ACC112 (cell line): ENCODE measurements around the gene MORN5.

ENCODE experiments used
- H2AFZ ChIP-seq: fragments of 200-600 bp; sonication (generic); one replicate; pipeline ENCODE4 v1.6.0; 2017; ENCODE audit warnings: antibody characterized with exemption, low read length; ENCODE audit not compliant: unreplicated experiment
- H3K27ac ChIP-seq: fragments of 200-600 bp; sonication (generic); 2 replicates; pipeline ENCODE4 v1.5.1; 2014; ENCODE audit warnings: low read depth, mild to moderate bottlenecking, antibody characterized with exemption, low read length, moderate library complexity
- H3K27me3 ChIP-seq: fragments of 200-600 bp; sonication (generic); 2 replicates; pipeline ENCODE4 v1.6.1; 2014; ENCODE audit warnings: mild to moderate bottlenecking, antibody characterized with exemption, low read length, moderate library complexity, mixed read lengths; ENCODE audit not compliant: insufficient read depth
- H3K36me3 ChIP-seq: fragments of 200-600 bp; sonication (generic); 2 replicates; pipeline ENCODE4 v1.6.1; 2016; ENCODE audit warnings: mild to moderate bottlenecking, antibody characterized with exemption, low read length, moderate library complexity, mixed read lengths; ENCODE audit not compliant: insufficient read depth
- H3K4me1 ChIP-seq: fragments of 200-600 bp; sonication (generic); one replicate; pipeline ENCODE4 v1.6.1; 2016; ENCODE audit warnings: low read length, mixed read lengths; ENCODE audit not compliant: insufficient read depth, unreplicated experiment, control insufficient read depth
- H3K4me3 ChIP-seq: fragments of 200-600 bp; sonication (generic); 2 replicates; pipeline ENCODE4 v1.5.1; 2014; ENCODE audit warnings: mild to moderate bottlenecking, low read depth, low read length
- H3K79me2 ChIP-seq: fragments of 200-600 bp; sonication (generic); one replicate; pipeline ENCODE4 v1.6.0; 2016; ENCODE audit warnings: low read length; ENCODE audit not compliant: control insufficient read depth, unreplicated experiment, insufficient read depth

Gene MORN5

GRCh38 chr9:122176916-122177315 lies 17.2 kb downstream of the MORN5 start:
- no peaks in the 10 kb centered on the region for H3K36me3 ChIP-seq
- peaks cover 16% of the 10 kb centered on the region; the same call in 1 of the 2 replicates for H3K27me3 ChIP-seq
- no peak overlapping the region for H3K4me3 ChIP-seq
- no peak overlapping the region for H2AFZ ChIP-seq
- H3K4me1 ChIP-seq = peaks cover 26% of the 10 kb centered on the region
- no peaks in the 10 kb centered on the region for H3K79me2 ChIP-seq
- H3K27ac ChIP-seq = no peak overlapping the region

GRCh38 chr9:122179054-122179689 lies 19.5 kb downstream of the MORN5 start:
- Histone ChIP-seq H3K4me1 (peaks cover 26% of the 10 kb centered on the region), H3K27ac (no peak overlapping the region), H3K27me3 (peaks cover 22% of the 10 kb centered on the region), H3K4me3 (no peak overlapping the region), H3K36me3 (no peaks in the 10 kb centered on the region), H3K79me2 (no peaks in the 10 kb centered on the region), H2AFZ (peak overlapping the region; percentile 0)

- H3K79me2 ChIP-seq = no peaks in the 10 kb centered on the region
- peak overlapping the region; percentile 0 for H2AFZ ChIP-seq
- peaks cover 19% of the 10 kb centered on the region for H3K27me3 ChIP-seq
- H3K4me3 ChIP-seq = no peak overlapping the region; the same call in 1 of the 2 replicates
- no peaks in the 10 kb centered on the region for H3K36me3 ChIP-seq
- peaks cover 26% of the 10 kb centered on the region for H3K4me1 ChIP-seq
- peak overlapping the region; percentile 26; the same call in 1 of the 2 replicates for H3K27ac ChIP-seq
Observed at GRCh38 chr9:122179690-122180074, 20.0 kb downstream of the MORN5 start.

GRCh38 chr9:122180633-122181032 lies 20.9 kb downstream of the MORN5 start:
- H3K27ac ChIP-seq = no peak overlapping the region

GRCh38 chr9:122183501-122183900 lies 23.8 kb downstream of the MORN5 start:
- Histone ChIP-seq H3K4me1 (peaks cover 26% of the 10 kb centered on the region), H3K36me3 (no peaks in the 10 kb centered on the region), H3K79me2 (no peaks in the 10 kb centered on the region), H3K27me3 (peaks cover 18% of the 10 kb centered on the region), H3K4me3 (no peak overlapping the region), H2AFZ (no peak overlapping the region), H3K27ac (no peak overlapping the region)

More at GRCh38 chr9:122180633-122181032, 20.9 kb downstream of the MORN5 start:
- H2AFZ ChIP-seq = no peak overlapping the region
- H3K79me2 ChIP-seq = no peaks in the 10 kb centered on the region
- H3K36me3 ChIP-seq = no peaks in the 10 kb centered on the region
- H3K27me3 ChIP-seq = peaks cover 18% of the 10 kb centered on the region
- peaks cover 26% of the 10 kb centered on the region for H3K4me1 ChIP-seq
- H3K4me3 ChIP-seq = no peak overlapping the region

- H2AFZ ChIP-seq = no peak overlapping the region
- no peak overlapping the region for H3K27ac ChIP-seq
- H3K36me3 ChIP-seq = no peaks in the 10 kb centered on the region
- peaks cover 19% of the 10 kb centered on the region for H3K4me1 ChIP-seq
- H3K27me3 ChIP-seq = peaks cover 18% of the 10 kb centered on the region
- no peak overlapping the region for H3K4me3 ChIP-seq
- H3K79me2 ChIP-seq = no peaks in the 10 kb centered on the region
Observed at GRCh38 chr9:122184551-122184950, 24.8 kb downstream of the MORN5 start.

- Histone ChIP-seq H2AFZ (no peak overlapping the region), H3K4me1 (peaks cover 5% of the 10 kb centered on the region), H3K27ac (no peak overlapping the region), H3K4me3 (no peak overlapping the region), H3K79me2 (no peaks in the 10 kb centered on the region), H3K27me3 (peaks cover 18% of the 10 kb centered on the region), H3K36me3 (no peaks in the 10 kb centered on the region)
Observed at GRCh38 chr9:122186301-122186700, 26.6 kb downstream of the MORN5 start.

- peaks cover 4% of the 10 kb centered on the region for H3K4me1 ChIP-seq
- no peaks in the 10 kb centered on the region for H3K79me2 ChIP-seq
- H3K27ac ChIP-seq = no peak overlapping the region
- H3K27me3 ChIP-seq = peaks cover 18% of the 10 kb centered on the region
- no peak overlapping the region for H3K4me3 ChIP-seq
- no peak overlapping the region for H2AFZ ChIP-seq
- H3K36me3 ChIP-seq = no peaks in the 10 kb centered on the region
Observed at GRCh38 chr9:122186777-122187470, 27.2 kb downstream of the MORN5 start.

GRCh38 chr9:122188369-122188768 lies 28.7 kb downstream of the MORN5 start:
- Histone ChIP-seq H3K27ac (no peak overlapping the region), H3K27me3 (peaks cover 9% of the 10 kb centered on the region), H3K4me3 (no peak overlapping the region), H3K4me1 (peaks cover 4% of the 10 kb centered on the region), H3K79me2 (no peaks in the 10 kb centered on the region), H2AFZ (no peak overlapping the region), H3K36me3 (no peaks in the 10 kb centered on the region)

- peaks cover 4% of the 10 kb centered on the region for H3K4me1 ChIP-seq
- no peak overlapping the region for H3K4me3 ChIP-seq
- H2AFZ ChIP-seq = no peak overlapping the region
- no peak overlapping the region for H3K27ac ChIP-seq
- H3K27me3 ChIP-seq = no peaks in the 10 kb centered on the region
- no peaks in the 10 kb centered on the region for H3K36me3 ChIP-seq
- no peaks in the 10 kb centered on the region for H3K79me2 ChIP-seq
Observed at GRCh38 chr9:122190597-122191381, 31.1 kb downstream of the MORN5 start.
